IMR-90 (cell line): ENCODE data around the gene A3GALT2.

ENCODE experiments used
- BHLHE40 ChIP-seq: fragments of 150-350 bp; IDR thresholded peaks from 2 replicates; pipeline ENCODE4 v1.6.1; 2016; ENCODE audit warnings: mild to moderate bottlenecking, low read depth, low read length
- CEBPB ChIP-seq: IDR thresholded peaks from 2 replicates; pipeline ENCODE4 v1.6.1; 2012; ENCODE audit warnings: low read depth, low read length, improper control_type of control experiment
- POLR2A ChIP-seq: IDR thresholded peaks from 2 replicates; pipeline ENCODE4 v1.6.1; 2012; ENCODE audit warnings: mild to moderate bottlenecking, low read depth, low read length
- RAD21 ChIP-seq: IDR thresholded peaks from 2 replicates; pipeline ENCODE4 v1.6.1; 2012; ENCODE audit warnings: low read length, improper control_type of control experiment
- TF ChIP-seq, protein P1 (sequence below): conservative IDR thresholded peaks from 2 replicates; pipeline ENCODE4 v1.5.1; 2012; ENCODE audit warnings: mild to moderate bottlenecking, low read depth, low read length, improper control_type of control experiment

- TF ChIP-seq, protein P1, sequence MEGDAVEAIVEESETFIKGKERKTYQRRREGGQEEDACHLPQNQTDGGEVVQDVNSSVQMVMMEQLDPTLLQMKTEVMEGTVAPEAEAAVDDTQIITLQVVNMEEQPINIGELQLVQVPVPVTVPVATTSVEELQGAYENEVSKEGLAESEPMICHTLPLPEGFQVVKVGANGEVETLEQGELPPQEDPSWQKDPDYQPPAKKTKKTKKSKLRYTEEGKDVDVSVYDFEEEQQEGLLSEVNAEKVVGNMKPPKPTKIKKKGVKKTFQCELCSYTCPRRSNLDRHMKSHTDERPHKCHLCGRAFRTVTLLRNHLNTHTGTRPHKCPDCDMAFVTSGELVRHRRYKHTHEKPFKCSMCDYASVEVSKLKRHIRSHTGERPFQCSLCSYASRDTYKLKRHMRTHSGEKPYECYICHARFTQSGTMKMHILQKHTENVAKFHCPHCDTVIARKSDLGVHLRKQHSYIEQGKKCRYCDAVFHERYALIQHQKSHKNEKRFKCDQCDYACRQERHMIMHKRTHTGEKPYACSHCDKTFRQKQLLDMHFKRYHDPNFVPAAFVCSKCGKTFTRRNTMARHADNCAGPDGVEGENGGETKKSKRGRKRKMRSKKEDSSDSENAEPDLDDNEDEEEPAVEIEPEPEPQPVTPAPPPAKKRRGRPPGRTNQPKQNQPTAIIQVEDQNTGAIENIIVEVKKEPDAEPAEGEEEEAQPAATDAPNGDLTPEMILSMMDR, result no peak
- TF ChIP-seq BHLHE40, result no peak
- no peak for TF ChIP-seq POLR2A
- TF ChIP-seq CEBPB, result no peak
- TF ChIP-seq RAD21, result no peak
Measured at GRCh38 chr1:33292726-33293340, 28.1 kb downstream of the A3GALT2 start.
